GM19438 (cell line): ENCODE data around the gene GMPPA.

ENCODE experiments used
- ATAC-seq: cut with Tn5 transposase; IDR thresholded peaks from one replicate; pipeline ENCODE4 v1.9.1; 2021; ENCODE audit warnings: low read depth; ENCODE audit not compliant: unreplicated experiment

GMPPA gene

DNA sequence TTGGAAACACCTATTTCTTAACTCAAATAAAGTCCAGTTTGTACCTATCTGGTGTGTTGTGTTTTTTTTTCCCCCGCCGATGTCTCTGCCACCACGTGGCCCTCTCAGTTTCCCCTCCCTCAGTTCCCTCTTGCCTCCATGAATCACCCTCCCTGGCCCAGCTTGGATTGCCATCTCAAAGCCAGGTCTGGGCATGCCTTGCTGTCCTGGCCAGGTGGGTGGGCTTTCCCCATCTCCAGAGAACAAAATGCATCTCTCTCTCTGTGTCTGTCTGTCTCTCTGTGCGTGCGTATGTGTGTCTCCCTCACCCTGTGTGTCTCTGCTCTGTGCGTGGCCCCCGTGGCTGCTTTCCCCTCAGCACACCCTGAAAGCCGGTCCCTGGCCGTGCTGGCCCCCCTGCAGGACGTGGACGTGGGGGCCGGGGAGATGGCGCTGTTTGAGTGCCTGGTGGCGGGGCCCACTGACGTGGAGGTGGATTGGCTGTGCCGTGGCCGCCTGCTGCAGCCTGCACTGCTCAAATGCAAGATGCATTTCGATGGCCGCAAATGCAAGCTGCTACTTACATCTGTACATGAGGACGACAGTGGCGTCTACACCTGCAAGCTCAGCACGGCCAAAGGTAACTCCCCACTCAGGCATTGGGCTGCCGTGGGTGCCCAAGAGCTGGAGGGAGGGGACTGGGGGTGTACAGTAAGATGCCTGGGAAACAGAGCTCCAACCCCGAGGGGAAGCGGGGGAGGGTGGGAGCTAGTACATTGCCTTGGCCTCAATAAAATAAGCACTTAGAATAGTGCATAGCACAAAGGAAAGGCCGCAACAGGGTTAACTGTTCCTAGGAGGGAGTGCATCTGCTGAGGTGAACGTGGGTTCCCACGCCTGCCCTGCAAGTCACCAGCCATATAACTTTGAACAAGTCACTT lies 31.6 kb upstream of the GMPPA start:
- ATAC-seq, result no peak

DNA sequence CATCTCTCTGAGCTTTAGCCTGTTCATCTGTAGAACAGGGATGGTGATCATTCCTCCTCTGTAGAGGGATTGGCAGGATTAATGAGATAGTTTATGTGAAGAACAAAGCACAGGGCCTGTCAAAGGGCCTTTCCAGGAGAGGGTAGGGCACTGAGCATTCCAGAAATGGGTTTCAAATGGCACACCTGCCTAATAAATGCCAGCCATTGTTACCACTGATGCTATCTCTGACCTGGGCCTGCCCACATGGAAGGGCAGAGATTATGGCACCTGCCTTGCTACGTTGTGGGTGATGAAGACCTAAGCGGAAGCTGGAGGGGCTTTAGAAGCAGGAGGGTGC lies 31.0 kb upstream of the GMPPA start:
- ATAC-seq, result no peak

DNA sequence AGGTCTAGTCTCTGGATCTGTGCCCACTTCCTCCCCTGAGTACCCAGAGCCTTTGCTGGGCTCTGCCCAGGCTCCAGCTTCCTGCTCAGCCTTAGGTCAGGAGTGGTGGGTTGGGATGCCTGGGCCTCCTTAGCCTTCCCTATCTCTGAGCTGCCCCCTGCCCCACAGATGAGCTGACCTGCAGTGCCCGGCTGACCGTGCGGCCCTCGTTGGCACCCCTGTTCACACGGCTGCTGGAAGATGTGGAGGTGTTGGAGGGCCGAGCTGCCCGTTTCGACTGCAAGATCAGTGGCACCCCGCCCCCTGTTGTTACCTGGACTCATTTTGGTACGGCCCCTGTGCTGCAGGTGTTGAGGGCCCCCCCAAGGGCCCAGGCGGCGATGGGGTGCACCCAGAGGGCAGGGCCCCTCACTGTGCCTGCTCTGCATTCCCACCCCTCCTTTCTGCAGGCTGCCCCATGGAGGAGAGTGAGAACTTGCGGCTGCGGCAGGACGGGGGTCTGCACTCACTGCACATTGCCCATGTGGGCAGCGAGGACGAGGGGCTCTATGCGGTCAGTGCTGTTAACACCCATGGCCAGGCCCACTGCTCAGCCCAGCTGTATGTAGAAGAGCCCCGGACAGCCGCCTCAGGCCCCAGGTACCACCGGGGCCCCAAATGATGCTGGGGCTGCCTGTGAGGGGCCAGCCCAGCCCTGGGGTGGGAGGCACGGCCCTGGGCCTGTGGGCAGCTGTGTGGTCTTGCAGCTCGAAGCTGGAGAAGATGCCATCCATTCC lies 30.1 kb upstream of the GMPPA start:
- no peak for ATAC-seq

DNA sequence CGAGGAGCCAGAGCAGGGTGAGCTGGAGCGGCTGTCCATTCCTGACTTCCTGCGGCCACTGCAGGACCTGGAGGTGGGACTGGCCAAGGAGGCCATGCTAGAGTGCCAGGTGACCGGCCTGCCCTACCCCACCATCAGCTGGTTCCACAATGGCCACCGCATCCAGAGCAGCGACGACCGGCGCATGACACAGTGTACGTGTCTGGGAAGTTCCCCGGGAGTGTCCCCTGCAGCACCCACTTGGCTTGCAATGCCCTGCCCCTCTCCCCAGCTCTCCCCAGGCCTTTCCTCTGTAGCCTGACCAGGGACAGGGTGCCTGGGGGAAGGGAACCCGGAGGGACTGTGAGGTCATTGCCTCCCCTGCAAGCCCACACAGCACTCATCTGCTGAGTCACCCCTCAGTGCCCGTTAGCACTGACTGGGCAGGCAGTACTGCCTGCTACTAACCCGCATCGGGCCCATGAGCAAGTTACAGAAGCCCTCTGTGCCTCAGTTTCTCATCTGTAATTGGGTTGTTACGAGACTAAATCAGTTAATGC lies 29.4 kb upstream of the GMPPA start:
- ATAC-seq, result no peak

DNA sequence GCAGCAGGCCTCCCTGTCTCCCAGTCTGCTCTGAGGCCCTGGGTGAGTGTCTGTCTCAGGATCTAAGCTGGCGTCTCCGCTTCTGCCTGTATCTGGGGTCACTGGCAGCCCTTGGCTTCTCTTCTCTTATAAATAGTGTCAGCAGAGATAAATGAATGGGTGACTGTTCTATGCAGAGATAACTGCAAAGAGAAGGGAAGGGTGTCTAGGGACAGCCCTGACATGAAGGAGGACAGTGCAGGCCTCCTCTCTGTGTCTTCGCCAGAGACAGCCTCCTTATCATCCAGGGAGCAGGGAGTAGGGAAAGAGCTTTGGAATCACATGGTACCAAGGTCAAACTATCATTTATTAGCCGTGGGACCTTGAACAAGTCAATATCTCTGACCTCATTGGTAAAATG lies 28.3 kb upstream of the GMPPA start:
- no peak for ATAC-seq

DNA sequence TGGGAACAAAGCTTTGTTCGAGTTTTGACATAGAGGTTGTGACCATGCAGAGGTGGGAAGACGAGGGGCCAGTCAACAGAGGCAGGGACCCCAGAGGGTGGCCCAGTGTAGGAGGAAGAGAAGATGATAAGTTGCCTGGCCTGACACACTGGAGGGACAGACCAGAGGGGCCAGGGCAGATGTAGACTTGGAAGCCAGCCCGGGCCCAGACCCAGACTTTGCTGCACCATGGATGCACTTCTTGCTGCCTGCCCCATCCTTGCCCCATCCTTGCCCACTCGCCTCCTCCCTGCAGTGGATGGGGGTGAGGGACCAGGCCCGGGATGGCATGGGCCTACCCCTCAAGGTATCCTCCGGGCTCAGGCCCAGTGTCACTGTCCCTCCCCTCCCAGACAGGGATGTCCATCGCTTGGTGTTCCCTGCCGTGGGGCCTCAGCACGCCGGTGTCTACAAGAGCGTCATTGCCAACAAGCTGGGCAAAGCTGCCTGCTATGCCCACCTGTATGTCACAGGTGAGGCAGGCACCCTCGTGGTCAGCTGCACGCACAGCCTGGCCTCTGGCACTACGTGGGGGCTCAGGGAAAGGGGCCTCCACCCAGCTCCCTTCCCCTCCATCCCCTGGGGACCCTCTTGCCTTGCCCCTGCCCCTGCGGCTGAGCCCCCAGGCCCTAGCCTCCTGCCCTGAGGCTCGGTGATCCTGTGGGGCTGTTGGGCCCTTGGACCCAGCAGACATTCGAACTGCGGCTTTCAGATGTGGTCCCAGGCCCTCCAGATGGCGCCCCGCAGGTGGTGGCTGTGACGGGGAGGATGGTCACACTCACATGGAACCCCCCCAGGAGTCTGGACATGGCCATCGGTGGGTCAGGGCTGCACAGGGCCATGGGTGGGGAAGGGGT lies 27.0 kb upstream of the GMPPA start:
- no peak for ATAC-seq

DNA sequence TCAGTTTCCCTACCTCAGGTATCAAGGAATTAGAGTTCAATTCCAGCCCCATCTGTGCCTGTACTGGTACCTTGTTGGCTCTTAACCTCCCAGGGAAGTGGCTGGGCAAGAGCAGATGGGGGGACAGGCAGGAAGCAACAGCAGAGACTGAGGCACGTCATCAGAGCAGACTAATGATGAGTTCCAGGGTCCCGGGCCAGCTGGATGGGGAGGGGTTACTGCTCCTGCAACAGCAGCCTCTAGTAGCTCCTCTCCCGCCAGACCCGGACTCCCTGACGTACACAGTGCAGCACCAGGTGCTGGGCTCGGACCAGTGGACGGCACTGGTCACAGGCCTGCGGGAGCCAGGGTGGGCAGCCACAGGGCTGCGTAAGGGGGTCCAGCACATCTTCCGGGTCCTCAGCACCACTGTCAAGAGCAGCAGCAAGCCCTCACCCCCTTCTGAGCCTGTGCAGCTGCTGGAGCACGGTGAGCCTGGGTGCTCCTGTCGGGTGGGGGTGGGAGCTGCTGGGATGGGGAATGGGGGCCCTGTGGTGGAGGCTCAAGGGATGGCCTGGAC lies 26.0 kb upstream of the GMPPA start:
- no peak for ATAC-seq

DNA sequence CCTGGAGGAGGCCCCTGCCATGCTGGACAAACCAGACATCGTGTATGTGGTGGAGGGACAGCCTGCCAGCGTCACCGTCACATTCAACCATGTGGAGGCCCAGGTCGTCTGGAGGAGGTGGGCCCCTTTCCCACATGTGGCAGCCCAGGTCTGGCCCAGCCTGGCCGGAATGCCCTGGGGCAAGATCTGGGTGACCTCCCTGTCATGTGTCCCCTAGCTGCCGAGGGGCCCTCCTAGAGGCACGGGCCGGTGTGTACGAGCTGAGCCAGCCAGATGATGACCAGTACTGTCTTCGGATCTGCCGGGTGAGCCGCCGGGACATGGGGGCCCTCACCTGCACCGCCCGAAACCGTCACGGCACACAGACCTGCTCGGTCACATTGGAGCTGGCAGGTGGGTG lies 25.2 kb upstream of the GMPPA start:
- no peak for ATAC-seq

DNA sequence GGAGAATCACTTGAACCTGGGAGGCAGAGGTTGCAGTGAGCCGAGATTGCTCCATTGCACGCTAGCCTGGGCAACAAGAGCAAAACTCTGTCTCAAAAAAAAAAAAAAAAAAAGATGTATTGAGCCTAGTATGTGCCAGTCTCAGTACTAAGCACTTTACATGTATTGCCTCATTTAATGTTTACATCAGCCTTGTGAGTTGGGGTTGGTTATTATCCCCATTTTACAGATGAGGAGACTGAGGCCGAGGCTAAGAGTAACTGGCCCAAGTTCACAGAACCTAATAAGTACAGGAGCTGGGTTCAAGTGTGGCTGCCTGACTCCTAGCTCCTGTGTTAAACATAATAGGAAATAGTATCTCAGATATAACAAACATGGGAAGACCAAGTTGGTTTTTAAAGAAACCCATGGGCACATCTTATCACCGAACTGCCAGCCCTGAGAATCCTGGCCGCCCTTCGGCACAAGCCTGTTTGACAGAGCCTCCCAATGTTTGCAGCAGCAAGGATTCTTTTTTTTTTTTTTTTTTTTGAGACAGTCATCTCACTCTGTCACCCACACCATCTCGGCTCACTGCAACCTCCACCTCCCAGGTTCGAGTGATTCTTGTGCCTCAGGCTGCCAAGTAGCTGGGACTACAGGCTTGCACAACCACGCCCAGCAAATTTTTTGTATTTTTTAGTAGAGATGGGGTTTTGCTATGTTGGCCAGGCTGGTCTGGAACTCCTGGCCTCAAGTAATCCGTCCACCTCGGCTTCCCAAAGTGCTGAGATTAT lies 24.2 kb upstream of the GMPPA start:
- no peak for ATAC-seq

DNA sequence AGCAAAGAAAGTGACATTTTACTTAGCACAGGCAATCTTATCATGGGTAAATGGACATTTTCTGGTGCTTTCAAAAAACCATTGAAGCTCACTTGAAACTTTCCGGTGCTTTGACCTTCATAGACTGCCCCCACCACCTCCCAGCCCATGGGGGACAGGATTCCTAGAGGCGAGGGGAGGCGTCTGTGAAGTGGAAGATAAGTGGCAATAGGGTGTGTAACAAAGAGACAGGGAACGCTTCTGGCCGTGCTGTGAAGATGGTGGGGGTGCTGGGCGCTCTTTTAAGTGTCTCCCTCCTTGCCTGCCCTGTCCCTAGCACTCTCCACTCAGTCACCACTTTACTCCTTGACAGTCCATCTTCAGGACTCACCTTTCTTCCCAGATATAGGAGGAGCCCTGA lies 23.4 kb upstream of the GMPPA start:
- ATAC-seq, result no peak

DNA sequence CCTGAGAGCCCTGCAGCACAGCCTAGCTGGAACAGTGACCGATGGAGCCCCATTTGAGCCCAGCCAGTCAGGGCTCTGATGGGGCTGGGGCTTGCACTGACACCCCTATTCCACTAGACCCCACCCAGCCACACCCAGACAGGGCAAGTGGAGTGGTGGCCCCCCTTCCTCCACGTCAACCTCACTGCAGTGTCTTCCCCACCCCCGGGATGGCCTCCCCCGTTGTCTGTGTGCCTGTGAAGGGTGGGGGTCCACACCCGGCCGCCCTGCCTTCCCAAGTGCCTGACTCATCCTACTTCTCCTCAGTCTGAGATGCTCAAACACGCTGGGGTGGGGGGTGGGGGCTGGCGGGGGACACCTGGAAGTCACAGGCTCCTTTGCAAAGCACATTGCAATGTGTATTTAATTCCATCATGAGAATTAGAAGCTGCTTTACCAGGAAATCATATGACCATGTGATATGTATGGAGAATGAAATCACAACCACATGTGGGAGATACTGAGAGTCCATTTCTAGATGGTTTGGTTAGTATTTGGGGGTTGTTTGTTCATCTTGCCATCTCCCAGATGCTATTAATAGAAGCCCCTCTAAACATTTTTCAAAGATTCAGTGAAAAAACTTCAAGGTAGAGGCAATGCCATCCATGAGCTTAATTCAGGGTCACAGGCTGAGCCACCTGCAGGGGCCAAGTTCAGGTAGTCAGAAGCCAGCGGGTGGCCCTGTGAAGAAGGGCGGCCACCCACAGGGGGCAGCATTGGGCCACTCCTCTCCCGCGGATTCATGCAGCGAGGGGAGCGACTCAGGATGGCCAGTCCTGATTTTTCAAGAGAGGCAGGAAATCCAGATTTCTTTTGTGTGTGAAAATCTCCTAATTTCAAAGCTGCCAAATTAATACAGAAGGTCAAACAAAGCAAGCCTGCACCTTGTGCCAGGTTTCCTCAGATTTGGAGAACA lies 22.7 kb upstream of the GMPPA start:
- ATAC-seq, result peak; percentile 62

DNA sequence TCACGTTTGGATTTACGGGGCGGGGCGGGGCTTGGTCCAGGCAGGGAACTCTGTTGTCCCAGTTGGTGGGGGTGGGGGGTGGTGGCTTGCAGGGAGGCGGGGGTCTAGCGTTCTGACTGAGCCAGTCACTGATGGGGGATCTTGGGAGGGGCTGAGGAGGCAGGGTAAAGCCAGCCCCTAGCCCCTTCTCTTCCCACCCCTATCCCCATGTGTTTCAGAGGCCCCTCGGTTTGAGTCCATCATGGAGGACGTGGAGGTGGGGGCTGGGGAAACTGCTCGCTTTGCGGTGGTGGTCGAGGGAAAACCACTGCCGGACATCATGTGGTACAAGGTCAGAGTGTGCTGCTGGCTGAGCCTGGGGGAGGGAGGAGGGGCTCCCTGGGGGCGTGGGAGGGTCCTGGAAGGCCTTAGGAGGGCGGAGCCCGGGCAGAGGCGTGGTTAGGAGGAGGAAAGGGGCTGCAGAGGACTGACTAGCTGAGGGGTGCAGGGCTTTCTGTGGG lies 22.0 kb upstream of the GMPPA start:
- ATAC-seq, result no peak

DNA sequence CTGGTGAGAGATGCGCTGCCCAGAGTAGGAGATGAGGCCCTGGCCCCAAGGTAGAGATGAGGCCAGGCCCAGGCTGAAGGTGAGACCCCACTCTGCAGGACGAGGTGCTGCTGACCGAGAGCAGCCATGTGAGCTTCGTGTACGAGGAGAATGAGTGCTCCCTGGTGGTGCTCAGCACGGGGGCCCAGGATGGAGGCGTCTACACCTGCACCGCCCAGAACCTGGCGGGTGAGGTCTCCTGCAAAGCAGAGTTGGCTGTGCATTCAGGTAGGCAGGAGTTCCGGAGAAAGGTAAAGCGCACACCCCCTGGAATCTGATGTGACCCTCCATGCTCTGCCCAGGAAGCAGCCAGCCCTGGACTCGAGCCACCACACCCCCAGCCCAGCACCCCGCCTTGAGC lies 21.5 kb upstream of the GMPPA start:
- no peak for ATAC-seq

DNA sequence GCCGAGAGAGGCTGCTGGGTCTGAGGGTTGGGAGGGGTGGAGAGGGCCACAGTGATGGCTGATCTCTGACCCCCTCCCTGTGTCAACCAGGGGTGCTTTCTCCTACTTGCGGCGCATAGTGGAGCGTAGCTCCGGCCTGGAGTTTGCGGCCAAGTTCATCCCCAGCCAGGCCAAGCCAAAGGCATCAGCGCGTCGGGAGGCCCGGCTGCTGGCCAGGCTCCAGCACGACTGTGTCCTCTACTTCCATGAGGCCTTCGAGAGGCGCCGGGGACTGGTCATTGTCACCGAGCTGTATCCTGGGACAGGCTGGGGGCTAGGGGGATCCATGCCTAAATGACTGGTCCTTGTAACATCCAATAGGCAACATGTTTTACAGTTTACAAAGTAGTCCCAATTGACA lies 20.9 kb upstream of the GMPPA start:
- ATAC-seq, result no peak

DNA sequence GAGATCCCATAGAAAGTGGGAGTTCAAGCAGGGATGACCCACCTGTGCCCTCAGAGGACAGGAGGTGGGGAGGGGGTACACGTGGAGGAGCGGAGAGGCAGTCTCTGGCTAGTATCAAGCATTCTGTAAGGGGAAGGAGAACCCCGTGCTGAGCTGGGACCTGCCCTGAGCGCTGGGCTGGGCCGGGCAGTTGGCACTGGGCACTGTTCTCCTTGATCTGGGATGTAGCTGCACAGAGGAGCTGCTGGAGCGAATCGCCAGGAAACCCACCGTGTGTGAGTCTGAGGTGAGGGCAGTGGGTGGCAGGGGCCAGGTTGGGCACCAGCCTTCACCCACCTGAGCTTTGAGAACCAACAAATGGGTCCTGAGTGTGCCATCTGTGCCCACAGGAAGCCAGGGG lies 19.8 kb upstream of the GMPPA start:
- no peak for ATAC-seq

DNA sequence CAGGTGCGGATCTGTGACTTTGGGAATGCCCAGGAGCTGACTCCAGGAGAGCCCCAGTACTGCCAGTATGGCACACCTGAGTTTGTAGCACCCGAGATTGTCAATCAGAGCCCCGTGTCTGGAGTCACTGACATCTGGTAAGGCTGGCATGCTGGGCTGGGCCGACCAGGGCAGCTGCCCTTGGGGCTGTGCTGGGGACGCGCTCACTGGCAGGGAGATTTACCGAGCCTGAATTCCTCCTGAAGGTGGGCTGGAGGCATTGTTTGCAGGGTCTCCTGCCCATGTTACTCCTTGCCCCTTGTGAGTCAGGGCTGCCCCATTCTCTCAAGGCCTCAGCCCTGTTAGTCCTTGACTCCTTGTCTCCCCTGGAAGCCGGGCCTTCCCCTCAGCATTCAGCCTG lies 18.7 kb upstream of the GMPPA start:
- ATAC-seq, result no peak

DNA sequence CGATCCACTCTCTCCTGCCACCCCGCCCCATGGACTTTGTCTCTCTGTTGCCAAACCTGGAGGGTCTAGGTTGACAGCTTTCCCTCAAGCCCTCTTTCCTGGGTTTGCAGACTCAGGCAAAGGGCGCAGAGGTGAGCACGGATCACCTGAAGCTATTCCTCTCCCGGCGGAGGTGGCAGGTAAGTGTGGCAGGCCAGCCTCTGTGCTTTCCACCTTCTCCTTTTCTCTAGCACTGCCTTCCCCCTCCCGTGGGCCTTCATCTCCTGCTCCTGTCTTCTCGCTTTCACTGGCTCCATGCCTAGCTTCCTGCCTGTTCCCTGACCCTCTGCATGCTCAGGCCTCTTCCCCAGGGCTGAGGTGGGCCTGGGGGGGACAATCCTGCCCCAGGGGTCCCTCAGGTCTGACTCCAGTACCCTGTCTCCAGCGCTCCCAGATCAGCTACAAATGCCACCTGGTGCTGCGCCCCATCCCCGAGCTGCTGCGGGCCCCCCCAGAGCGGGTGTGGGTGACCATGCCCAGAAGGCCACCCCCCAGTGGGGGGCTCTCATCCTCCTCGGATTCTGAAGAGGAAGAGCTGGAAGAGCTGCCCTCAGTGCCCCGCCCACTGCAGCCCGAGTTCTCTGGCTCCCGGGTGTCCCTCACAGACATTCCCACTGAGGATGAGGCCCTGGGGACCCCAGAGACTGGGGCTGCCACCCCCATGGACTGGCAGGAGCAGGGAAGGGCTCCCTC lies 15.9 kb upstream of the GMPPA start:
- no peak for ATAC-seq
